Medulla oblongata (tissue), 1 donor: ENCODE data around the gene MCOLN2.
"Not testable (repeated sequence)": the region's sequence is repeated elsewhere in the genome, so short reads cannot be mapped to it uniquely, and the experiment has no call there.

Experiments used
- DNase-seq: peaks from one replicate; pipeline ENCODE4 v3.0.0-alpha.2; 2015; ENCODE audit errors: extremely low spot score

The MCOLN2 gene

GRCh38 chr1:84986561-84986960 is 10.4 kb downstream of the MCOLN2 start:
- not testable (repeated sequence) for DNase-seq

GRCh38 chr1:84985365-84985764 is 11.5 kb downstream of the MCOLN2 start:
- no peak for DNase-seq

GRCh38 chr1:84982395-84982794 is 14.5 kb downstream of the MCOLN2 start:
- no peak for DNase-seq

- no peak for DNase-seq
Measured at GRCh38 chr1:84975035-84975434, 21.9 kb downstream of the MCOLN2 start.

GRCh38 chr1:84973498-84974334 is 23.2 kb downstream of the MCOLN2 start:
- DNase-seq = no peak

- DNase-seq = no peak
Measured at GRCh38 chr1:84972377-84972987, 24.4 kb downstream of the MCOLN2 start.

- no peak for DNase-seq
Measured at GRCh38 chr1:84971957-84972356, 25.0 kb downstream of the MCOLN2 start.

GRCh38 chr1:84969489-84970250 is 27.2 kb downstream of the MCOLN2 start:
- no peak for DNase-seq

- DNase-seq = no peak
Measured at GRCh38 chr1:84968865-84969264, 28.0 kb downstream of the MCOLN2 start.

GRCh38 chr1:84968101-84968500 is 28.8 kb downstream of the MCOLN2 start:
- DNase-seq = no peak

- DNase-seq = no peak
Measured at GRCh38 chr1:84967666-84968065, 29.2 kb downstream of the MCOLN2 start.

- DNase-seq = no peak
Measured at GRCh38 chr1:84963021-84963420, 33.9 kb downstream of the MCOLN2 start.

GRCh38 chr1:84961316-84961715 is 35.6 kb downstream of the MCOLN2 start:
- no peak for DNase-seq

- DNase-seq = no peak
Measured at GRCh38 chr1:84960371-84960770, 36.5 kb downstream of the MCOLN2 start.

GRCh38 chr1:84959294-84959693 is 37.6 kb downstream of the MCOLN2 start:
- no peak for DNase-seq

- no peak for DNase-seq
Measured at GRCh38 chr1:84957966-84958365, 38.9 kb downstream of the MCOLN2 start.

- DNase-seq = no peak
Measured at GRCh38 chr1:84956655-84957054, 40.3 kb downstream of the MCOLN2 start.

- DNase-seq = no peak
Measured at GRCh38 chr1:84956097-84956496, 40.8 kb downstream of the MCOLN2 start.

- no peak for DNase-seq
Measured at GRCh38 chr1:84949664-84950063, 47.2 kb downstream of the MCOLN2 start.

- DNase-seq = no peak
Measured at GRCh38 chr1:84947536-84948410, 49.1 kb downstream of the MCOLN2 start.

- DNase-seq = no peak
Measured at GRCh38 chr1:84946631-84947030, 50.3 kb downstream of the MCOLN2 start.
